Measurements from ENCODE around the gene TCP1.

- no peak for TF ChIP-seq EZH2 (IDR thresholded peaks at IDR 0.05)
- TF ChIP-seq POLR2AphosphoS5 (IDR thresholded peaks at IDR 0.05; ENCODE audit: borderline replicate concordance, low read depth, low read length): no peak
- no peak for TF ChIP-seq FOXP2 (optimal IDR thresholded peaks at IDR 0.05; ENCODE audit: control extremely low read depth, extremely low read length, insufficient read depth)
Measured at GRCh38 chr6:159807150-159807858, 17.9 kb upstream of the TCP1 start.
